ENCODE measurements around the gene WEE1.

- TF ChIP-seq YY1 (IDR thresholded peaks at IDR 0.05; ENCODE audit: insufficient read depth, insufficient read length) (no peak), SUZ12 (IDR thresholded peaks at IDR 0.05; ENCODE audit: extremely low read depth, insufficient read depth, insufficient read length) (no peak)
Measured at GRCh38 chr11:9633679-9634078, 60.2 kb downstream of the WEE1 start.
